Endothelial cell of umbilical vein (primary cell): ENCODE data around the gene RACGAP1. TPM values are rescaled to one million over a fixed set of nuclear protein-coding genes. Genes with fewer than 3 reads are reported as not detected.

ENCODE experiments used
- BruUV-seq: library from RNA; stranded (reverse); fragments of 400-500 nt; replicated peaks from 2 replicates; lab custom pipeline; 2021; lab: Mats Ljungman, UMichigan
- CTCF ChIA-PET: fragments of 300-600, 350-600 bp; sonication (Branson Sonifier 250); formaldehyde crosslinking; loops from one replicate; lab custom pipeline; 2021; ENCODE audit warnings: antibody characterized with exemption, inconsistent platforms; lab: Charles Lee
- POLR2A ChIA-PET: fragments of 300-600, 350-600 bp; sonication (Branson Sonifier 250); formaldehyde crosslinking; loops from one replicate; lab custom pipeline; 2021; ENCODE audit warnings: antibody characterized with exemption, inconsistent platforms; lab: Charles Lee
- DNase-seq: peaks from one replicate; pipeline ENCODE4 v3.0.0-alpha.2; 2011; ENCODE audit warnings: low read depth, low spot score
- FAIRE-seq: peaks from 2 replicates; lab custom pipeline; 2011; peaks lifted over from hg19 to GRCh38; lab: Jason Lieb, UNC
- H2AFZ ChIP-seq: 2 replicates; pipeline ENCODE4 v1.6.0; 2012; ENCODE audit warnings: low read depth, low read length, control low read depth, inconsistent platforms
- H3K27ac ChIP-seq: 2 replicates; pipeline ENCODE4 v1.5.1; 2011; ENCODE audit warnings: low read depth, mild to moderate bottlenecking, control low read depth, low read length, moderate library complexity; ENCODE audit not compliant: insufficient read depth
- H3K27me3 ChIP-seq, 2 experiments: 2 replicates each; pipeline versions ENCODE4 v1.6.0 to v1.6.1; 2011; ENCODE audit warnings: low read length in 2 of 2, mixed read lengths in 1 of 2; ENCODE audit not compliant: control insufficient read depth in 2 of 2, insufficient read depth in 2 of 2
- H3K36me3 ChIP-seq, 2 experiments: 2 replicates in 1 of 2; 3 replicates in 1 of 2; pipeline ENCODE4 v1.5.1; 2011; ENCODE audit warnings: low read length in 2 of 2, mild to moderate bottlenecking in 1 of 2, moderate library complexity in 1 of 2; ENCODE audit not compliant: control insufficient read depth in 2 of 2, insufficient read depth in 2 of 2; ENCODE audit errors: extremely low read depth in 1 of 2
- H3K4me1 ChIP-seq: 3 replicates; pipeline ENCODE4 v1.5.1; 2011; ENCODE audit warnings: mild to moderate bottlenecking, low read length; ENCODE audit not compliant: control insufficient read depth, insufficient read depth; ENCODE audit errors: extremely low read depth
- H3K4me2 ChIP-seq: 2 replicates; pipeline ENCODE4 v1.6.1; 2011; ENCODE audit warnings: low read length, control low read depth, mixed read lengths; ENCODE audit not compliant: insufficient read depth
- H3K4me3 ChIP-seq, 3 experiments: fragments of 200-600 bp in 1 of 3; sonication (generic), shearing (Covaris generic) in 1 of 3; replicated peaks in 1 of 3; 2 replicates each; pipeline ENCODE4 v1.5.1; 2011 to 2016; ENCODE audit warnings: control low read depth in 3 of 3, low read length in 3 of 3, mild to moderate bottlenecking in 2 of 3, inconsistent platforms in 1 of 3, low read depth in 1 of 3, moderate library complexity in 1 of 3; ENCODE audit not compliant: insufficient read depth in 1 of 3
- H3K79me2 ChIP-seq: 2 replicates; pipeline ENCODE4 v1.6.0; 2012; ENCODE audit warnings: low read length, inconsistent platforms; ENCODE audit not compliant: control insufficient read depth, insufficient read depth
- H3K9ac ChIP-seq: replicated peaks from 2 replicates; pipeline ENCODE3; 2011; ENCODE audit warnings: low read length, control low read depth; ENCODE audit not compliant: insufficient read depth; ENCODE audit errors: extremely low read depth
- H3K9me1 ChIP-seq: replicated peaks from 3 replicates; pipeline ENCODE4 v1.6.0; 2011; ENCODE audit warnings: mild to moderate bottlenecking, low read length; ENCODE audit not compliant: control insufficient read depth, insufficient read depth; ENCODE audit errors: extremely low read depth
- H3K9me3 ChIP-seq: replicated peaks from 2 replicates; pipeline ENCODE4 v1.5.1; 2012; ENCODE audit warnings: low read length, inconsistent platforms; ENCODE audit not compliant: control insufficient read depth, insufficient read depth
- H4K20me1 ChIP-seq: replicated peaks from 2 replicates; pipeline ENCODE3; 2011; ENCODE audit warnings: mild to moderate bottlenecking, low read length; ENCODE audit not compliant: control insufficient read depth, insufficient read depth; ENCODE audit errors: extremely low read depth
- GATA2 ChIP-seq: IDR thresholded peaks from 2 replicates; pipeline ENCODE4 v1.7.0; 2011; ENCODE audit warnings: low read depth, mild to moderate bottlenecking, moderate library complexity, mixed read lengths, low read length; ENCODE audit not compliant: insufficient read length, insufficient read depth
- dilution Hi-C: fragments of 300-500 bp; cut with MboI; formaldehyde crosslinking; loops from one replicate; pipeline ENCODE4 v1.15.0; 2019; ENCODE audit warnings: low sequenced_read_pairs; ENCODE audit not compliant: extremely low pct_ligation_motif_present
- intact Hi-C: fragments of 100-400 bp; cut with micrococcal nuclease; formaldehyde crosslinking; loops from one replicate; pipeline ENCODE4 v1.10.0; 2022
- polyA plus RNA-seq, 4 experiments: library from polyadenylated mRNA; depleted of rRNA in 3 of 4; stranded (reverse) in 3 of 4; unstranded in 1 of 4; fragments of >200 nt; gene quantifications; 2 replicates each; pipeline versions ENCODE4 v1.2.1 to v1.2.3, GENCODE V29; 2011 to 2012; ENCODE audit warnings: missing spikeins in 1 of 4
- total RNA-seq: library from RNA; stranded (reverse); gene quantifications from 2 replicates; pipeline ENCODE4 v1.2.3, GENCODE V29; 2021
- TF ChIP-seq, protein P1 (sequence below), 2 donors: IDR thresholded peaks; 1 replicate in 1 of 2; 2 replicates in 1 of 2; pipeline ENCODE4 v1.5.1; 2011; ENCODE audit warnings: low read length in 2 of 2, mild to moderate bottlenecking in 2 of 2, moderate library complexity in 2 of 2, control low read depth in 1 of 2, inconsistent platforms in 1 of 2, low read depth in 1 of 2; ENCODE audit not compliant: insufficient read depth in 1 of 2; ENCODE audit errors: extremely low read depth in 1 of 2

The RACGAP1 gene
- total and polyA plus RNA-seq, 2 donors (not counting 3 experiments of a cell fraction or from before 2014, with no cell fraction given) = 16.5 to 56.3 TPM

DNA sequence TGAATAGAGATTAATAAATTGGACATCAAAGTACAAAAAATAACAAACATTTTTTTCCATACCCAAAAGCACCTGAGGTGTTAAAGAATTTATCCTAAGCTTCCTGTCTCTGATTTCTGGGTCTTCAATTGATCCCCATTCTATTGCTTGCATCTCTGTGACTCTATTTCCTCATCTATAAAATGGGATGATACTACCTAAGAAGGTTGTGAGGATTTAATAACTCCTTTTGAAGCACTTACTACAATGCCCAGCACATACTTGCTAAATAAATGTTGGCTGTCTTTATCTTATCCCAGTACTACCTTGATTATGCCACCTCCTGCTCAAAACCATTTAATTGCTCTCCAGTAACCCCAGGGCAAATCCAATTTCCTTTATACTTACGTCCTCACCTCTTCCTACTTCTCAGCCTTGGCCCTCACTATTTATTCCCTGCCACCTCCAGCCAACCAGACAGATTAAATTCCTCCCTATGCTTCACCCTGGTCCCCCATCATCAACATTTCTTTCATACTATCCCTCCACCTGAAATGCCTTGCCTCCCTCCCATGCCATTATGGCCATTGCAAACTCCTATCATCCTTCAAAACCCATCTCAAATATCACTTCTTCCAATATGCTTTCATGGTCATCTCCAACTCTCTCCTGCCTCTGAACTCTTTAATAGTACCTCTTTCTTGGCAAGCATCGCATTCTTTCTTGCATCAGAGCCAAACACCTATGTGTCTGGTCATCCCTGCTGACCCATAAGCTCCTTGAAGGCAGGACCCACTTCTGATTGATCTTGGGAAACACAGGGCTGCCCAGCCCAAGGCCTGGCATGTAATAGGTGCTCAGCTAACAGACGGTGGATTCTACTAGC, 24.2 kb upstream of the RACGAP1 start:
- no peaks in the 10 kb centered on the region for H3K36me3 ChIP-seq
- H2AFZ ChIP-seq = no peak overlapping the region
- BruUV-seq = no TSS peak
- DNase-seq (no peak), FAIRE-seq (no peak)
- no peak for TF ChIP-seq GATA2
- TF ChIP-seq, protein P1, sequence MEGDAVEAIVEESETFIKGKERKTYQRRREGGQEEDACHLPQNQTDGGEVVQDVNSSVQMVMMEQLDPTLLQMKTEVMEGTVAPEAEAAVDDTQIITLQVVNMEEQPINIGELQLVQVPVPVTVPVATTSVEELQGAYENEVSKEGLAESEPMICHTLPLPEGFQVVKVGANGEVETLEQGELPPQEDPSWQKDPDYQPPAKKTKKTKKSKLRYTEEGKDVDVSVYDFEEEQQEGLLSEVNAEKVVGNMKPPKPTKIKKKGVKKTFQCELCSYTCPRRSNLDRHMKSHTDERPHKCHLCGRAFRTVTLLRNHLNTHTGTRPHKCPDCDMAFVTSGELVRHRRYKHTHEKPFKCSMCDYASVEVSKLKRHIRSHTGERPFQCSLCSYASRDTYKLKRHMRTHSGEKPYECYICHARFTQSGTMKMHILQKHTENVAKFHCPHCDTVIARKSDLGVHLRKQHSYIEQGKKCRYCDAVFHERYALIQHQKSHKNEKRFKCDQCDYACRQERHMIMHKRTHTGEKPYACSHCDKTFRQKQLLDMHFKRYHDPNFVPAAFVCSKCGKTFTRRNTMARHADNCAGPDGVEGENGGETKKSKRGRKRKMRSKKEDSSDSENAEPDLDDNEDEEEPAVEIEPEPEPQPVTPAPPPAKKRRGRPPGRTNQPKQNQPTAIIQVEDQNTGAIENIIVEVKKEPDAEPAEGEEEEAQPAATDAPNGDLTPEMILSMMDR (IDR thresholded peaks at IDR 0.05; ENCODE audit: extremely low read depth in 1 of 2, insufficient read depth in 1 of 2, low read depth in 1 of 2, low read length in 2 of 2) = no peak
- H3K4me3 ChIP-seq = no peak overlapping the region
- H3K79me2 ChIP-seq = no peaks in the 10 kb centered on the region
- no peaks in the 10 kb centered on the region for H3K4me1 ChIP-seq
- no peaks in the 10 kb centered on the region for H4K20me1 ChIP-seq
- dilution Hi-C loops = loop anchor here (25.0 kb wide), 1 partner anchor 87 kb away; the partner anchor contains the start of genes AQP2, AQP5 and AQP6
- no peak overlapping the region for H3K9ac ChIP-seq
- peaks cover 40 to 54% of the 10 kb centered on the region in 2 experiments for H3K27me3 ChIP-seq
- H3K4me2 ChIP-seq = no peak overlapping the region
- ChIA-PET POLR2A (no interaction called here), CTCF (interaction anchor here (1.2 to 11.2 kb wide), 6 partner anchors 11 to 183 kb away, joined by 3 to 191 read pairs (median 7); no protein-coding TSS in a partner anchor)
- intact Hi-C loops = no loop called here
- no peaks in the 10 kb centered on the region for H3K9me3 ChIP-seq
- H3K9me1 ChIP-seq = no peaks in the 10 kb centered on the region
- no peak overlapping the region for H3K27ac ChIP-seq
